ENCODE results near the gene TRIM14.
"Not testable (repeated sequence)": the region's sequence is repeated elsewhere in the genome, so short reads cannot be mapped to it uniquely, and the experiment has no call there.

Gene TRIM14

DNA sequence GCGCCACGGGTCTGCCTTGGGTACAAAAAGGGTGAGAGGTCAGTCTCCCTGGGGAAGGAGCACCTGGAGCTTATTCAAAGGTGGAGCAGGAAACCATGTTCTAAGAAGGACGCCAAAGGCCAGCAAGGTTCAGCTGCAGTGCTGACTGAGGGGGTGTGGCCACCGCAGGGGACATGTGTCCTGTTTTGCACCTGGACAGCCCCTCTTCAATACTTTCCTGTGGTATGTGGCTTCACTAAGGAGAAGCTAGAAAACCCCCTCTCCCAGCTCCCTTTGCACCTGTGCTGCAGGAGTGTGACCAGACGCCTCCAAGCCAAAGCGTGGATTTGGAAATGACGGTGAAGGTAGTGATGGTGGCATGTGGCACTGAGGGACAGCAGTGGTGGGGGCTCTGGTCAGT is 23.6 kb downstream of the TRIM14 start:
- TF ChIP-seq, protein P1, sequence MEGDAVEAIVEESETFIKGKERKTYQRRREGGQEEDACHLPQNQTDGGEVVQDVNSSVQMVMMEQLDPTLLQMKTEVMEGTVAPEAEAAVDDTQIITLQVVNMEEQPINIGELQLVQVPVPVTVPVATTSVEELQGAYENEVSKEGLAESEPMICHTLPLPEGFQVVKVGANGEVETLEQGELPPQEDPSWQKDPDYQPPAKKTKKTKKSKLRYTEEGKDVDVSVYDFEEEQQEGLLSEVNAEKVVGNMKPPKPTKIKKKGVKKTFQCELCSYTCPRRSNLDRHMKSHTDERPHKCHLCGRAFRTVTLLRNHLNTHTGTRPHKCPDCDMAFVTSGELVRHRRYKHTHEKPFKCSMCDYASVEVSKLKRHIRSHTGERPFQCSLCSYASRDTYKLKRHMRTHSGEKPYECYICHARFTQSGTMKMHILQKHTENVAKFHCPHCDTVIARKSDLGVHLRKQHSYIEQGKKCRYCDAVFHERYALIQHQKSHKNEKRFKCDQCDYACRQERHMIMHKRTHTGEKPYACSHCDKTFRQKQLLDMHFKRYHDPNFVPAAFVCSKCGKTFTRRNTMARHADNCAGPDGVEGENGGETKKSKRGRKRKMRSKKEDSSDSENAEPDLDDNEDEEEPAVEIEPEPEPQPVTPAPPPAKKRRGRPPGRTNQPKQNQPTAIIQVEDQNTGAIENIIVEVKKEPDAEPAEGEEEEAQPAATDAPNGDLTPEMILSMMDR (IDR thresholded peaks at IDR 0.05; ENCODE audit: low read depth, low read length, missing control alignments), result no peak
- H3K4me3 ChIP-seq (ENCODE audit: low read depth, low read length), result no peak overlapping the region
- DNase-seq (ENCODE audit: low read depth), result no peak
- in situ Hi-C loops (cut with HindIII; ENCODE audit: low sequenced_read_pairs), result no loop called here

DNA sequence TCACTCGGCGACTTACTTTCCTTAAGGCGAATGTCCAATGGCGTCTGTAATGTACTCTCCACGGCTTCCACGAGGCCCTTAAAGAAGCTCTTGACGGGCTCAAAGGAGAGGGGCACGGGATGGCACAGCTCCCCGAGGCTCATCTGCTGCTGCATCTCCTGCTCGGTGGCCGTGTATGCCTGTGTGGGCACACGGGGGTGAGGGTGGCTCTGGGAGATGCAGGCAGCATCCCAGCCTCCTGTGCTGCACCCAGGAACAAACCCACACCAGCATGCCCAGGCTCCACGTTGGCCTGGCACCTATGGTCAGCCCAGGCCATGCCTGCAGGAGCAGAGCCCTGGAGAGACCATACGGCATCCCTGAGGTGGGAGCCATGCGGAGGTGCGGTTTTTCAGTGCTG is 24.2 kb downstream of the TRIM14 start:
- no peak overlapping the region for H3K4me3 ChIP-seq (ENCODE audit: low read depth, low read length)
- in situ Hi-C loops (cut with HindIII; ENCODE audit: low sequenced_read_pairs), result no loop called here
- TF ChIP-seq, protein P1 (IDR thresholded peaks at IDR 0.05; ENCODE audit: low read depth, low read length, missing control alignments), result no peak
- no peak for DNase-seq (ENCODE audit: low read depth)

DNA sequence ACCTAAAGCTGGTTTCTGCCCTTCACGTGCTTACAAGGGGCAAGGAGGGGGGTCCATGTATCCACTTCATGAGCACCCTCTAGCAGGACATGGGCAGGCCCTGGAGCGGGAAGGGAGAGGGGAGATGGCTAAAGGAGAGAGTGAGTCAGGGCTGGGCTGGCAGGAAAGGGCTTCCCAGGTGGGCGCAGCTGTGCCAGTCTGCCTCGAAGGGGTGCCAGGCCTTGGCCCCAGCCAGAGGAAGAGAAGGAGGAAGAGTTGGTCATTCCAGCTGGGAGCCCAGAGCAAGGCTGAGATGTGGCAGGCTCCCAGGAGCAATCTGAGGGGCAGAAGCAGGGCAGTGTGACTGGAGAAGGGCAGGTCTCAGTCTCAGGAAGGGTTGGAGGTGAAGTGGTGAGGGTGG is 24.7 kb downstream of the TRIM14 start:
- TF ChIP-seq, protein P1 (IDR thresholded peaks at IDR 0.05; ENCODE audit: low read depth, low read length, missing control alignments), result no peak

DNA sequence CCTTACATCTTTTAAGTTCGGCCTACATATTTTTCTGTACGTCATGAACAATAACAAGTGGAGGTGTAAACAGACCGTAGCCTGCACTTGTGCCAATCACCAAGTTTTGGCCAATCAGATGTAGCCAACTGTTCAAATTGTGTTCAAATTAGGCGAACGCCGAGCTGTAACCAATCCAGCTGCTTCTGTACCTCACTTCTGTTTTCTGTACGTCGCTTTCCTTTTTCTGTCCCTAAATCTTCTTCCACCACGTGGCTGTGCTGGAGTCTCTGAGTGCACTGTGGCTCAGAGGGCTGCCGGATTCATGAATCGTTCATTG is 26.4 kb downstream of the TRIM14 start:
- in situ Hi-C loops (cut with HindIII; ENCODE audit: low sequenced_read_pairs), result no loop called here
- TF ChIP-seq, protein P1 (IDR thresholded peaks at IDR 0.05; ENCODE audit: low read depth, low read length, missing control alignments), result no peak
- DNase-seq (ENCODE audit: low read depth), result no peak
- no peak overlapping the region for H3K4me3 ChIP-seq (ENCODE audit: low read depth, low read length)

More for the DNA sequence above, 24.7 kb downstream of the TRIM14 start:
- no peak overlapping the region for H3K4me3 ChIP-seq (ENCODE audit: low read depth, low read length)
- in situ Hi-C loops (cut with HindIII; ENCODE audit: low sequenced_read_pairs), result no loop called here
- DNase-seq (ENCODE audit: low read depth), result no peak

DNA sequence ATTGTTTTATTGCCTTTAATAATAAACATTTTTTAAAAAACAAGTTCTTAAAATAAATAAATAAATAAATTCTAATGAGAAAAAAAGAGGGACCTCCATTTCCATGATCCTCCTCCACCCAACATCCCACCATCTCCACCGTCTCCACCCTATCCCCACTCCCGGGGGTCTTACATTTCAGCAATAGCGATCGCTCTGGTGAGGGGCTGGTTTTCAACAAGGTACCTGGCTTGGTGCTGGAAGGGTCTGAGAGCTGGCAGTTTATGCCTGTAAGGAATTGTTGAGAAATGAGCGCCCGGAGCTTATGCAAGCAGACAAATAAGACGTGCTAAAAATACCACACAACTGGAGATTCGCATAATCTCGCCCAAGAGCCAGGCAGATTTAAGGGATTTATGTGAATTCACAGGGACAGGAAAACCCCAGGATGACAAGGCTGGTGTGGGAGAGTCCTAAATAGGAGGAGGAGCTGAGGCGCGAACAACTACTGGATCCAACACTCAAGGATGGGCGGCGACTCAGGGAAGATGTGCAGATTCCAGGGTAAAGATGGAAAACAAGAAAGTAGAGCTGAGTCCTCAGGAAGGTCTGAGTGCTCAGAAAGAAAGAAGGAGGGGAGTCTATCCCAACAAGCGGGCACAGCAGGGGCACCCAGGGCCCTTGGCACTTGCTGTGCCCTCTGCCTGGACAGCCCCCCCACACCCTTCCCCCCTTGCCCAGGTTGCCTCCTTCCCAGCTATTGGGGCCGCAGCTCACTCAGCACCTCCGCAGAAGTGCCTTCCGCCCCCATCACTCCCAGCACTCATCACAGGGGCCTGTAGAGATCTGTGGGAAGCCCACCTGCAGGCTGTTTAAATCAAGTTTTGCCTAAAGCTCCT is 27.0 kb downstream of the TRIM14 start:
- in situ Hi-C loops (cut with HindIII; ENCODE audit: low sequenced_read_pairs), result no loop called here
- no peak overlapping the region for H3K4me3 ChIP-seq (ENCODE audit: low read depth, low read length)
- no peak for DNase-seq (ENCODE audit: low read depth)
- TF ChIP-seq, protein P1 (IDR thresholded peaks at IDR 0.05; ENCODE audit: low read depth, low read length, missing control alignments), result no peak

DNA sequence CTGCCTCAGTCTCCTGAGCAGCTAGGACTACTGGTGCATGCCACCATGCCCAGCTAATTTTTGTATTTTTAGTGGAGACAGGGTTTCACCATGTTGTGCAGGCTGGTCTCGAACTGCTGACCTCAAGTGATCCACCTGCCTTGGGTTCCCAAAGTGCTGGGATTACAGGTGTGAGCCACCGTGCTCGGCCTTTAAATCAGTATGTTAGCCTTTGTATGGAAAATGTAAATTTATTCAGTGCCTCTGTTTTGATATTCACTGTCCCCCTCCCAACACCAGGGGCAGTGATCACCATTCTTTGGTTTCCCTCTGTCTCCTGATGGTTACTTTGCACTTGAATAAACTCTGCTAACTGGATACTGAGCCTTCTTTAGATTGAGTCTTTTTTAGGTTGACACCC is 28.3 kb downstream of the TRIM14 start:
- in situ Hi-C loops (cut with HindIII; ENCODE audit: low sequenced_read_pairs); DNase-seq (ENCODE audit: low read depth); H3K4me3 ChIP-seq (ENCODE audit: low read depth, low read length): not testable (repeated sequence)
- TF ChIP-seq, protein P1 (IDR thresholded peaks at IDR 0.05; ENCODE audit: low read depth, low read length, missing control alignments), result peak; percentile 7

Measured in astrocyte of the cerebellum (primary cell).